Keratinocyte (primary cell): ENCODE data around the gene EN2. TPM values are rescaled to one million over a fixed set of nuclear protein-coding genes. Genes with fewer than 3 reads are reported as not detected.

Experiments used
- DNase-seq: peaks from one replicate; pipeline ENCODE4 v3.0.0-alpha.2; 2011; ENCODE audit warnings: low read depth, missing footprints, low spot score
- FAIRE-seq: peaks from 2 replicates; lab custom pipeline; 2011; peaks lifted over from hg19 to GRCh38; lab: Jason Lieb, UNC
- H2AFZ ChIP-seq: 2 replicates; pipeline ENCODE4 v1.6.0; 2012; ENCODE audit warnings: low read length, control low read depth, inconsistent platforms; ENCODE audit not compliant: control insufficient read depth
- H3K27ac ChIP-seq: 2 replicates; pipeline ENCODE4 v1.5.1; 2011; ENCODE audit warnings: low read length; ENCODE audit not compliant: control insufficient read depth, insufficient read depth
- H3K27me3 ChIP-seq: 3 replicates; pipeline ENCODE4 v1.6.0; 2011; ENCODE audit warnings: low read length; ENCODE audit not compliant: control insufficient read depth, insufficient read depth; ENCODE audit errors: extremely low read depth
- H3K36me3 ChIP-seq, 2 experiments: 2 replicates in 1 of 2; 3 replicates in 1 of 2; pipeline ENCODE4 v1.5.1; 2011; ENCODE audit warnings: low read length in 2 of 2, mild to moderate bottlenecking in 1 of 2; ENCODE audit not compliant: control insufficient read depth in 2 of 2, insufficient read depth in 2 of 2; ENCODE audit errors: extremely low read depth in 1 of 2
- H3K4me1 ChIP-seq: 3 replicates; pipeline ENCODE4 v1.5.1; 2011; ENCODE audit warnings: low read length; ENCODE audit not compliant: control insufficient read depth, insufficient read depth; ENCODE audit errors: extremely low read depth
- H3K4me2 ChIP-seq: 3 replicates; pipeline ENCODE4 v1.6.0; 2011; ENCODE audit warnings: low read depth, low read length; ENCODE audit not compliant: control insufficient read depth, insufficient read depth; ENCODE audit errors: extremely low read depth
- H3K4me3 ChIP-seq, 3 experiments: fragments of 200-600 bp in 1 of 3; sonication (generic) in 1 of 3; 2 replicates in 2 of 3; 3 replicates in 1 of 3; pipeline ENCODE4 v1.5.1; 2011 to 2016; ENCODE audit warnings: low read length in 3 of 3, mild to moderate bottlenecking in 3 of 3, control low read depth in 2 of 3, inconsistent platforms in 1 of 3, low read depth in 1 of 3, mixed read lengths in 1 of 3, mixed run types in 1 of 3, moderate library complexity in 1 of 3; ENCODE audit not compliant: control insufficient read depth in 2 of 3, insufficient read depth in 2 of 3; ENCODE audit errors: extremely low read depth in 1 of 3
- H3K79me2 ChIP-seq: 2 replicates; pipeline ENCODE4 v1.6.0; 2012; ENCODE audit warnings: low read length; ENCODE audit not compliant: control insufficient read depth, insufficient read depth
- H3K9ac ChIP-seq: 3 replicates; pipeline ENCODE4 v1.6.0; 2011; ENCODE audit warnings: low read length; ENCODE audit not compliant: control insufficient read depth, insufficient read depth; ENCODE audit errors: extremely low read depth
- H3K9me1 ChIP-seq: 3 replicates; pipeline ENCODE4 v1.6.0; 2011; ENCODE audit warnings: low read length; ENCODE audit not compliant: control insufficient read depth, insufficient read depth; ENCODE audit errors: extremely low read depth
- H3K9me3 ChIP-seq: 2 replicates; pipeline ENCODE4 v1.5.1; 2012; ENCODE audit warnings: low read depth, low read length; ENCODE audit not compliant: control insufficient read depth
- H4K20me1 ChIP-seq: 3 replicates; pipeline ENCODE4 v1.6.0; 2011; ENCODE audit warnings: low read length; ENCODE audit not compliant: control insufficient read depth, insufficient read depth; ENCODE audit errors: extremely low read depth
- EZH2 ChIP-seq: IDR thresholded peaks from one replicate; pipeline ENCODE4 v1.6.1; 2012; ENCODE audit warnings: inconsistent platforms, mild to moderate bottlenecking, low read length, moderate library complexity
- dilution Hi-C: fragments of 300-500 bp; cut with MboI; formaldehyde crosslinking; loops from one replicate; pipeline ENCODE4 v1.7.0; 2020; ENCODE audit warnings: low sequenced_read_pairs; ENCODE audit not compliant: extremely low pct_ligation_motif_present
- polyA plus RNA-seq, 5 experiments: library from polyadenylated mRNA; depleted of rRNA in 3 of 5; stranded (reverse) in 3 of 5; stranded (forward) in 1 of 5; unstranded in 1 of 5; fragments of >200 nt; gene quantifications; 1 replicate in 1 of 5; 2 replicates in 3 of 5; 3 replicates in 1 of 5; pipeline versions ENCODE4 v1.2.1 to v1.2.3, GENCODE V29; 2011 to 2012; ENCODE audit warnings: missing spikeins in 2 of 5, low read depth in 1 of 5, low replicate concordance in 1 of 5
- TF ChIP-seq, protein P1 (sequence below), 3 experiments: IDR thresholded peaks in 1 of 3; conservative IDR thresholded peaks in 1 of 3; optimal IDR thresholded peaks in 1 of 3; 2 replicates in 2 of 3; 3 replicates in 1 of 3; pipeline versions ENCODE3 to v1.5.1; 2011; ENCODE audit warnings: low read length in 3 of 3, mild to moderate bottlenecking in 3 of 3, moderate library complexity in 2 of 3, control low read depth in 1 of 3, inconsistent platforms in 1 of 3; ENCODE audit not compliant: insufficient read depth in 2 of 3; ENCODE audit errors: extremely low read depth in 1 of 3

Gene EN2
- polyA plus RNA-seq, 1 donor (not counting 4 experiments of a cell fraction or from before 2014, with no cell fraction given), result 0.05 TPM

DNA sequence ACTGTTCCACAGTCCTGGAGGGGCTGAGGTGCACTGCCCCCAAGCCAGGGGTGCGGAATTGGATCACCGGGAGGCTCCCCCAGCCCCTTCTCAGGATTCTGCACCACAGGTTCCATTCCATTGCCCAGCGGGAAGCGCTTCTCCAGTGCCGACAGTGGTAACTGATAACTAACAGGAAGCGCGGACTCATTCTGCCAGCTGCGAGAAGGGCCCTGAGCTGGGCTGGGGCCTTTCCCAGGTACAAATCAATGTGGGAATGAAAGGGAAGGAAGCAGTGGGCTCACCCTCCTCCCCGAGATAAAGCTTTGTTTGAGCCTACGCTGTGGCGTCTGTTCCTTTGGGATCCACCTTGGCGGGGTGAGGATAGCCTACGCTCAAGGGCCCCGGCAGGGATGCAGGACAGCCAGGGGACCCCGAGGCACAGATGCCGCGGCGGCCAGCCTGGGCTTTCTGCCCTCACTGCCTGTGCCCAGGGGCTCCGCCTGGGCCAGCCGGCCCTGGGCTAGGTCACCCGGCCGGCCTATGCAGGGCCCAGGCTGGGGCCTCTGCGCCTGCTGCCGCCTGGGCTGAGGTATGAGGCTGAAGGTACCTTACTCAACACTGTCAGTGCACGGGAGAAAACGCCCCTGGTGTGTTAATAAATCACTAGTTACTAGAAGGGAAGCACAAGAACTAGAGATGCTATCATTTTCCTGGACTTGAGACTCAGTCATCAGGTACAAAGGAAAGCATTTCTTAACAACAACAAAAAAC is 39.4 kb downstream of the EN2 start:
- DNase-seq (no peak), FAIRE-seq (no peak)
- H3K9me1 ChIP-seq, result no peaks in the 10 kb centered on the region
- H4K20me1 ChIP-seq, result no peaks in the 10 kb centered on the region
- H3K4me3 ChIP-seq, result no peak overlapping the region
- H3K9ac ChIP-seq, result no peak overlapping the region
- H3K27me3 ChIP-seq, result peaks cover 22% of the 10 kb centered on the region
- H2AFZ ChIP-seq, result no peak overlapping the region
- no peak overlapping the region for H3K4me2 ChIP-seq
- H3K9me3 ChIP-seq, result no peaks in the 10 kb centered on the region
- dilution Hi-C loops, result no loop called here
- no peaks in the 10 kb centered on the region for H3K4me1 ChIP-seq
- no peak overlapping the region for H3K27ac ChIP-seq
- no peaks in the 10 kb centered on the region for H3K36me3 ChIP-seq
- no peak for TF ChIP-seq EZH2
- TF ChIP-seq, protein P1, sequence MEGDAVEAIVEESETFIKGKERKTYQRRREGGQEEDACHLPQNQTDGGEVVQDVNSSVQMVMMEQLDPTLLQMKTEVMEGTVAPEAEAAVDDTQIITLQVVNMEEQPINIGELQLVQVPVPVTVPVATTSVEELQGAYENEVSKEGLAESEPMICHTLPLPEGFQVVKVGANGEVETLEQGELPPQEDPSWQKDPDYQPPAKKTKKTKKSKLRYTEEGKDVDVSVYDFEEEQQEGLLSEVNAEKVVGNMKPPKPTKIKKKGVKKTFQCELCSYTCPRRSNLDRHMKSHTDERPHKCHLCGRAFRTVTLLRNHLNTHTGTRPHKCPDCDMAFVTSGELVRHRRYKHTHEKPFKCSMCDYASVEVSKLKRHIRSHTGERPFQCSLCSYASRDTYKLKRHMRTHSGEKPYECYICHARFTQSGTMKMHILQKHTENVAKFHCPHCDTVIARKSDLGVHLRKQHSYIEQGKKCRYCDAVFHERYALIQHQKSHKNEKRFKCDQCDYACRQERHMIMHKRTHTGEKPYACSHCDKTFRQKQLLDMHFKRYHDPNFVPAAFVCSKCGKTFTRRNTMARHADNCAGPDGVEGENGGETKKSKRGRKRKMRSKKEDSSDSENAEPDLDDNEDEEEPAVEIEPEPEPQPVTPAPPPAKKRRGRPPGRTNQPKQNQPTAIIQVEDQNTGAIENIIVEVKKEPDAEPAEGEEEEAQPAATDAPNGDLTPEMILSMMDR (optimal IDR thresholded peaks at IDR 0.05 in 1 of 3, IDR thresholded peaks at IDR 0.05 in 1 of 3, conservative IDR thresholded peaks at IDR 0.05 in 1 of 3; ENCODE audit: extremely low read depth in 1 of 3, insufficient read depth in 2 of 3, low read length in 3 of 3), result no peak
- H3K79me2 ChIP-seq, result no peaks in the 10 kb centered on the region

DNA sequence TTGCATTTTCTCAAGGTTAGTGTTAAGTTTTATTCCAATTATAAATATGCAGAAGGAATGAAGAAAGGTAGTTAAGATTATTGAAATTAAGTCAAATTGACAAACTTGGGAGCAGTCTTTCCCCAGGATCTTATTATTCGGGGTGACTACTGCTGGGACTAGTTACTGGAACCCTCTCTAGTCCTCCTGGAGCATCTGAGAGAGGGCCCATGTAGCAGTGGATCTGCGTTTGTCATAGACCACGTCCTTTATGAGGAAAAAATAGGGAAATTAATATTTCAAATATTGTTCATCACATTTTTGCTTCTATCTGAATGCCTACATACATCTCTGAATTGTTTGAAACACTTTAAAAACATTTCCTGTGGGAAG is 47.5 kb downstream of the EN2 start:
- no peak overlapping the region for H3K9ac ChIP-seq
- peaks cover 65% of the 10 kb centered on the region for H3K27me3 ChIP-seq
- H3K9me3 ChIP-seq, result no peaks in the 10 kb centered on the region
- DNase-seq, result no peak
- dilution Hi-C loops, result no loop called here
- no peaks in the 10 kb centered on the region for H3K79me2 ChIP-seq
- H3K27ac ChIP-seq, result no peak overlapping the region
- no peak for FAIRE-seq
- no peak for TF ChIP-seq EZH2
- TF ChIP-seq, protein P1 (optimal IDR thresholded peaks at IDR 0.05 in 1 of 3, IDR thresholded peaks at IDR 0.05 in 1 of 3, conservative IDR thresholded peaks at IDR 0.05 in 1 of 3; ENCODE audit: extremely low read depth in 1 of 3, insufficient read depth in 2 of 3, low read length in 3 of 3), result no peak
- no peaks in the 10 kb centered on the region for H3K9me1 ChIP-seq
- no peak overlapping the region for H3K4me2 ChIP-seq
- no peaks in the 10 kb centered on the region for H3K36me3 ChIP-seq
- no peaks in the 10 kb centered on the region for H3K4me1 ChIP-seq
- no peaks in the 10 kb centered on the region for H4K20me1 ChIP-seq
- H3K4me3 ChIP-seq, result no peak overlapping the region
- H2AFZ ChIP-seq, result no peak overlapping the region
